K562 (cell line): Measurements from ENCODE around the gene TRMT44. TPM values are rescaled to one million over a fixed set of nuclear protein-coding genes. Genes with fewer than 3 reads are reported as not detected.

ENCODE experiments used
- AFF4 ChIP-seq: sonication (generic); formaldehyde crosslinking; IDR thresholded peaks from 2 replicates; pipeline ENCODE4 v1.8.0; 2023; ENCODE audit warnings: mild to moderate bottlenecking, missing genetic modification reagents
- FOXM1 ChIP-seq, 2 experiments: fragments of 450-650 bp in 1 of 2; sonication (generic) in 1 of 2; formaldehyde crosslinking in 1 of 2; IDR thresholded peaks; 2 replicates each; pipeline versions ENCODE4 v1.6.1 to v1.9.0; 2017 to 2022; ENCODE audit warnings: low read depth in 2 of 2, mild to moderate bottlenecking in 2 of 2, missing genetic modification reagents in 1 of 2, moderate library complexity in 1 of 2
- MYNN ChIP-seq, 2 experiments: sonication (generic); formaldehyde crosslinking in 1 of 2; IDR thresholded peaks; 2 replicates each; pipeline versions ENCODE4 v1.5.0 to v1.6.1; 2016 to 2020; ENCODE audit warnings: antibody characterized with exemption in 1 of 2, missing genetic modification reagents in 1 of 2
- NFATC3 ChIP-seq: fragments of 450-650 bp; IDR thresholded peaks from 2 replicates; pipeline ENCODE4 v1.6.1; 2017; ENCODE audit warnings: mild to moderate bottlenecking
- PHTF2 ChIP-seq: fragments of 250-450 bp; sonication (Bioruptor Pico); IDR thresholded peaks from 2 replicates; pipeline ENCODE4 v1.5.0; 2021; ENCODE audit warnings: mild to moderate bottlenecking
- RB1 ChIP-seq: fragments of 450-650 bp; IDR thresholded peaks from 2 replicates; pipeline ENCODE4 v1.6.1; 2017; ENCODE audit warnings: low read depth, mild to moderate bottlenecking
- RBFOX2 ChIP-seq: fragments of 200-400 bp; formaldehyde crosslinking; IDR thresholded peaks from 2 replicates; pipeline ENCODE4 v1.6.1; 2017; ENCODE audit warnings: low read depth, mild to moderate bottlenecking, low read length, moderate library complexity
- TAF7 ChIP-seq: fragments of 450-650 bp; IDR thresholded peaks from 2 replicates; pipeline ENCODE4 v1.6.1; 2016; ENCODE audit warnings: missing genetic modification characterization, missing compliant biosample characterization
- ZBTB11 ChIP-seq, 3 experiments: fragments of 200-800 bp in 1 of 3; fragments of 250-450 bp in 1 of 3; fragments of 450-650 bp in 1 of 3; sonication (Bioruptor Pico) in 1 of 3; sonication (Bioruptor generic) in 1 of 3; formaldehyde crosslinking in 1 of 3; IDR thresholded peaks; 2 replicates each; pipeline versions ENCODE4 v1.6.1 to v1.8.0; 2016 to 2022; ENCODE audit warnings: mild to moderate bottlenecking in 2 of 3, missing genetic modification characterization in 2 of 3, missing compliant biosample characterization in 1 of 3, moderate library complexity in 1 of 3
- ZHX1 ChIP-seq: fragments of 150-350 bp; conservative IDR thresholded peaks from 2 replicates; pipeline ENCODE4 v1.6.1; 2014; ENCODE audit warnings: low read length
- ZNF639 ChIP-seq, 2 experiments: fragments of 200-800 bp in 1 of 2; sonication (Bioruptor generic) in 1 of 2; sonication (generic) in 1 of 2; formaldehyde crosslinking in 1 of 2; IDR thresholded peaks in 1 of 2; conservative IDR thresholded peaks in 1 of 2; 2 replicates each; pipeline versions ENCODE4 v1.5.0 to v1.6.1; 2016 to 2020; ENCODE audit warnings: missing compliant biosample characterization in 1 of 2, missing genetic modification characterization in 1 of 2, missing genetic modification reagents in 1 of 2
- ZNF668 ChIP-seq: fragments of 250-450 bp; sonication (Bioruptor Pico); IDR thresholded peaks from 2 replicates; pipeline ENCODE4 v1.8.0; 2022; ENCODE audit warnings: mild to moderate bottlenecking, inconsistent platforms
- polyA plus RNA-seq, 8 experiments: library from polyadenylated mRNA; depleted of rRNA in 4 of 8; stranded (reverse) in 5 of 8; unstranded in 3 of 8; fragments of >200 nt; fragmentation: Nextera tagmentation in 2 of 8; fragmentation: Illumina TruSeq in 1 of 8; extraction: Ambion mirVana in 2 of 8; extraction: Trizol in 1 of 8; gene quantifications; 2 replicates each; pipeline versions ENCODE4 v1.2.1 to v1.2.3, GENCODE V29; 2011 to 2014; ENCODE audit warnings: inconsistent platforms in 1 of 8, missing spikeins in 1 of 8
- total RNA-seq, 7 experiments: library from RNA; depleted of rRNA in 6 of 7; stranded (reverse); fragments of >200 nt in 6 of 7; fragmentation: Illumina TruSeq in 2 of 7; extraction: Trizol in 2 of 7; gene quantifications; 2 replicates each; pipeline versions ENCODE4 v1.2.1 to v1.2.3, GENCODE V29; 2011 to 2021; ENCODE audit warnings: low replicate concordance in 1 of 7

The TRMT44 gene
- total and polyA plus RNA-seq, 9 of the 15 experiments (the other 6 are each of a cell fraction or from before 2014, with no cell fraction given), result 1.2 to 18.6 (median 10.0) TPM

GRCh38 chr4:8414377-8414776, 26.2 kb upstream of the TRMT44 start (continued):
- no peak for TF ChIP-seq ZBTB11 (CRISPR knock-in tag; IDR thresholded peaks at IDR 0.05)
- TF ChIP-seq FOXM1 (IDR thresholded peaks at IDR 0.05; ENCODE audit: low read depth), result no peak
- no peak for TF ChIP-seq FOXM1 (CRISPR knock-in tag; IDR thresholded peaks at IDR 0.05; ENCODE audit: low read depth)
- TF ChIP-seq MYNN (IDR thresholded peaks at IDR 0.05), result no peak
- no peak for TF ChIP-seq MYNN (CRISPR knock-in tag; IDR thresholded peaks at IDR 0.05)
- no peak for TF ChIP-seq NFATC3
- no peak for TF ChIP-seq ZNF668
- TF ChIP-seq AFF4 (CRISPR knock-in tag), result no peak
- TF ChIP-seq RBFOX2, result no peak
- no peak for TF ChIP-seq ZHX1
- no peak for TF ChIP-seq PHTF2 (CRISPR knock-in tag)
- no peak for TF ChIP-seq ZNF639 (CRISPR knock-in tag; conservative IDR thresholded peaks at IDR 0.05 in 1 of 2, IDR thresholded peaks at IDR 0.05 in 1 of 2)
- no peak for TF ChIP-seq RB1
- no peak for TF ChIP-seq TAF7 (tag)
